HEK293 (cell line): ENCODE measurements around the gene KLHL20.

Experiments used
- CTCF ChIA-PET: fragments of 350-600 bp; formaldehyde crosslinking; extraction: SDS; loops from one replicate; lab custom pipeline; 2021; ENCODE audit warnings: antibody characterized with exemption; lab: Yijun Ruan, JAX
- POLR2A ChIA-PET: fragments of 300-600 bp; formaldehyde crosslinking; extraction: SDS; loops from one replicate; lab custom pipeline; 2020; ENCODE audit warnings: antibody characterized with exemption, inconsistent platforms; lab: Yijun Ruan, JAX
- H3K27ac ChIP-seq: fragments of 200-500 bp; sonication (Bioruptor generic); 2 replicates; pipeline ENCODE4 v1.5.1; 2014; ENCODE audit warnings: low read depth, low read length, control low read depth, inconsistent platforms; ENCODE audit errors: extremely low read depth
- H3K36me3 ChIP-seq, 2 experiments: fragments of 200-500 bp in 1 of 2; sonication (Bioruptor generic) in 1 of 2; 1 replicate in 1 of 2; 2 replicates in 1 of 2; pipeline ENCODE4 v1.5.1; 2014 to 2017; ENCODE audit warnings: inconsistent platforms in 2 of 2, low read length in 2 of 2; ENCODE audit not compliant: control insufficient read depth in 2 of 2, insufficient read depth in 1 of 2
- H3K4me1 ChIP-seq: fragments of 200-500 bp; sonication (Bioruptor generic); 2 replicates; pipeline ENCODE4 v1.5.1; 2014; ENCODE audit warnings: mild to moderate bottlenecking, low read length, inconsistent platforms; ENCODE audit not compliant: control insufficient read depth, insufficient read depth
- H3K4me3 ChIP-seq: 2 replicates; pipeline ENCODE4 v1.5.1; 2011; ENCODE audit warnings: low read depth, mild to moderate bottlenecking, control low read depth, low read length, moderate library complexity
- H3K9me3 ChIP-seq: fragments of 200-500 bp; sonication (Bioruptor generic); 2 replicates; pipeline ENCODE4 v1.5.1; 2014; ENCODE audit warnings: low read depth, low read length, inconsistent platforms; ENCODE audit not compliant: control insufficient read depth, insufficient read depth
- MZF1 ChIP-seq: fragments of 450-650 bp; formaldehyde crosslinking; IDR thresholded peaks from 2 replicates; pipeline ENCODE4 v1.5.1; 2017; ENCODE audit warnings: missing biosample characterization, missing genetic modification characterization, borderline replicate concordance
- OSR2 ChIP-seq: fragments of 450-650 bp; formaldehyde crosslinking; IDR thresholded peaks from 2 replicates; pipeline ENCODE4 v1.5.1; 2016; ENCODE audit warnings: missing biosample characterization, missing genetic modification characterization
- PRDM6 ChIP-seq: fragments of 450-650 bp; formaldehyde crosslinking; IDR thresholded peaks from 2 replicates; pipeline ENCODE4 v1.5.1; 2017; ENCODE audit warnings: missing biosample characterization, missing genetic modification characterization
- YY1 ChIP-seq: fragments of 450-650 bp; formaldehyde crosslinking; IDR thresholded peaks from 2 replicates; pipeline ENCODE4 v1.5.1; 2018; ENCODE audit warnings: missing biosample characterization, missing genetic modification characterization
- ZNF133 ChIP-seq: fragments of 450-650 bp; formaldehyde crosslinking; IDR thresholded peaks from 2 replicates; pipeline ENCODE4 v1.5.1; 2016; ENCODE audit warnings: missing biosample characterization, missing genetic modification characterization
- ZNF155 ChIP-seq: fragments of 450-650 bp; formaldehyde crosslinking; IDR thresholded peaks from 2 replicates; pipeline ENCODE4 v1.5.1; 2016; ENCODE audit warnings: missing biosample characterization, missing genetic modification characterization
- ZNF16 ChIP-seq: fragments of 450-650 bp; formaldehyde crosslinking; IDR thresholded peaks from 2 replicates; pipeline ENCODE4 v1.5.1; 2016; ENCODE audit warnings: low read depth, missing biosample characterization, missing genetic modification characterization
- ZNF175 ChIP-seq: fragments of 450-650 bp; formaldehyde crosslinking; IDR thresholded peaks from 2 replicates; pipeline ENCODE4 v1.5.1; 2016; ENCODE audit warnings: missing biosample characterization, missing genetic modification characterization
- ZNF202 ChIP-seq: fragments of 450-650 bp; formaldehyde crosslinking; IDR thresholded peaks from 2 replicates; pipeline ENCODE4 v1.5.1; 2016; ENCODE audit warnings: missing biosample characterization, missing genetic modification characterization, borderline replicate concordance
- ZNF341 ChIP-seq: fragments of 450-650 bp; formaldehyde crosslinking; IDR thresholded peaks from 2 replicates; pipeline ENCODE4; 2016; ENCODE audit warnings: low read depth, missing biosample characterization, missing genetic modification characterization
- ZNF423 ChIP-seq: fragments of 450-650 bp; formaldehyde crosslinking; IDR thresholded peaks from 2 replicates; pipeline ENCODE4 v1.5.1; 2016; ENCODE audit warnings: missing biosample characterization, missing genetic modification characterization
- ZNF426 ChIP-seq: fragments of 450-650 bp; formaldehyde crosslinking; IDR thresholded peaks from 2 replicates; pipeline ENCODE4 v1.5.1; 2017; ENCODE audit warnings: missing biosample characterization, missing genetic modification characterization, mild to moderate bottlenecking, inconsistent platforms, moderate library complexity
- ZNF449 ChIP-seq: fragments of 450-650 bp; formaldehyde crosslinking; IDR thresholded peaks from 2 replicates; pipeline ENCODE4 v1.5.1; 2017; ENCODE audit warnings: missing biosample characterization, mild to moderate bottlenecking, missing genetic modification characterization, moderate library complexity
- ZNF521 ChIP-seq: fragments of 450-650 bp; formaldehyde crosslinking; IDR thresholded peaks from 2 replicates; pipeline ENCODE4 v1.5.1; 2017; ENCODE audit warnings: missing biosample characterization, mild to moderate bottlenecking, missing genetic modification characterization
- ZNF560 ChIP-seq: fragments of 450-650 bp; formaldehyde crosslinking; IDR thresholded peaks from 2 replicates; pipeline ENCODE4 v1.5.1; 2017; ENCODE audit warnings: missing biosample characterization, missing genetic modification characterization, borderline replicate concordance
- ZNF623 ChIP-seq: fragments of 450-650 bp; formaldehyde crosslinking; IDR thresholded peaks from 2 replicates; pipeline ENCODE4 v1.5.1; 2016; ENCODE audit warnings: missing biosample characterization, missing genetic modification characterization
- ZNF660 ChIP-seq: fragments of 450-650 bp; IDR thresholded peaks from 2 replicates; pipeline ENCODE4 v1.5.1; 2018; ENCODE audit warnings: missing biosample characterization, mild to moderate bottlenecking, missing genetic modification characterization
- ZNF664 ChIP-seq: fragments of 450-650 bp; formaldehyde crosslinking; IDR thresholded peaks from 2 replicates; pipeline ENCODE4 v1.5.1; 2016; ENCODE audit warnings: missing biosample characterization, missing genetic modification characterization
- ZNF777 ChIP-seq: fragments of 450-650 bp; formaldehyde crosslinking; IDR thresholded peaks from 2 replicates; pipeline ENCODE4 v1.5.1; 2017; ENCODE audit warnings: missing biosample characterization, missing genetic modification characterization, borderline replicate concordance
- TF ChIP-seq, protein P1 (sequence below): fragments of 450-650 bp; formaldehyde crosslinking; IDR thresholded peaks from 2 replicates; pipeline ENCODE4 v1.5.1; 2016; ENCODE audit warnings: missing biosample characterization, missing genetic modification characterization, borderline replicate concordance
- TF ChIP-seq, protein P2 (sequence below): fragments of 450-650 bp; formaldehyde crosslinking; IDR thresholded peaks from 2 replicates; pipeline ENCODE4 v1.5.1; 2016; ENCODE audit warnings: missing biosample characterization, missing genetic modification characterization, low read depth
- TF ChIP-seq, protein P3 (sequence below): fragments of 450-650 bp; formaldehyde crosslinking; IDR thresholded peaks from 2 replicates; pipeline ENCODE4 v1.5.1; 2016; ENCODE audit warnings: missing biosample characterization, missing genetic modification characterization

KLHL20 gene

DNA sequence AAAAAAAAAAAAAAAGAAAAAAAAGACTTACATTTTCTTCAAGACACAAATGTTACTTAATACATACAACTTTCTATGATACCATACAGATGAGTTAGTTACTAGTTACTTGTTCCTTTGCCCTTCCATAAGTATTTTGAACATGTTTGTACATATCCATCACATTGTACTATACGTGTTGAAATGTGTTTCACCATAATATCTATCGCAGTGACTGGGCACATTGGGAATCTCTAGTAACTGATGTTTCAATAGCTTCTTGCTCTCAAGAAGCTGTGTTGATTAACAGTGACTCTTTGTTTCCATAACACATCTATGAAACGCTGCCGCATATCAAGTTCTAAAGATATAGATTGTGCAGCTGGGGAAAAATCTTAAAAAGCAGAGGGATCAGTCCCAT, 42.9 kb downstream of the KLHL20 start:
- ChIA-PET POLR2A (no interaction called here), CTCF (interaction anchor here (0.7 kb wide), 1 partner anchor 464 kb away, joined by 3 read pairs; no protein-coding TSS in a partner anchor)
- Histone ChIP-seq H3K9me3 (no peaks in the 10 kb centered on the region), H3K27ac (no peak overlapping the region), H3K36me3 (peaks cover 23 to 64% of the 10 kb centered on the region in 2 experiments), H3K4me1 (no peaks in the 10 kb centered on the region), H3K4me3 (no peak overlapping the region)
- TF ChIP-seq ZNF521 (tag by site-specific recombination): no peak
- no peak for TF ChIP-seq ZNF155
- TF ChIP-seq OSR2: no peak
- no peak for TF ChIP-seq ZNF426 (tag by site-specific recombination)
- TF ChIP-seq, protein P1, sequence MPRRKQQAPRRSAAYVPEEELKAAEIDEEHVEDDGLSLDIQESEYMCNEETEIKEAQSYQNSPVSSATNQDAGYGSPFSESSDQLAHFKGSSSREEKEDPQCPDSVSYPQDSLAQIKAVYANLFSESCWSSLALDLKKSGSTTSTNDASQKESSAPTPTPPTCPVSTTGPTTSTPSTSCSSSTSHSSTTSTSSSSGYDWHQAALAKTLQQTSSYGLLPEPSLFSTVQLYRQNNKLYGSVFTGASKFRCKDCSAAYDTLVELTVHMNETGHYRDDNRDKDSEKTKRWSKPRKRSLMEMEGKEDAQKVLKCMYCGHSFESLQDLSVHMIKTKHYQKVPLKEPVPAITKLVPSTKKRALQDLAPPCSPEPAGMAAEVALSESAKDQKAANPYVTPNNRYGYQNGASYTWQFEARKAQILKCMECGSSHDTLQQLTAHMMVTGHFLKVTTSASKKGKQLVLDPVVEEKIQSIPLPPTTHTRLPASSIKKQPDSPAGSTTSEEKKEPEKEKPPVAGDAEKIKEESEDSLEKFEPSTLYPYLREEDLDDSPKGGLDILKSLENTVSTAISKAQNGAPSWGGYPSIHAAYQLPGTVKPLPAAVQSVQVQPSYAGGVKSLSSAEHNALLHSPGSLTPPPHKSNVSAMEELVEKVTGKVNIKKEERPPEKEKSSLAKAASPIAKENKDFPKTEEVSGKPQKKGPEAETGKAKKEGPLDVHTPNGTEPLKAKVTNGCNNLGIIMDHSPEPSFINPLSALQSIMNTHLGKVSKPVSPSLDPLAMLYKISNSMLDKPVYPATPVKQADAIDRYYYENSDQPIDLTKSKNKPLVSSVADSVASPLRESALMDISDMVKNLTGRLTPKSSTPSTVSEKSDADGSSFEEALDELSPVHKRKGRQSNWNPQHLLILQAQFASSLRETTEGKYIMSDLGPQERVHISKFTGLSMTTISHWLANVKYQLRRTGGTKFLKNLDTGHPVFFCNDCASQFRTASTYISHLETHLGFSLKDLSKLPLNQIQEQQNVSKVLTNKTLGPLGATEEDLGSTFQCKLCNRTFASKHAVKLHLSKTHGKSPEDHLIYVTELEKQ (tag by site-specific recombination): no peak
- no peak for TF ChIP-seq ZNF423
- no peak for TF ChIP-seq ZNF133 (tag by site-specific recombination)
- no peak for TF ChIP-seq ZNF175 (tag by site-specific recombination)
- TF ChIP-seq MZF1 (tag by site-specific recombination): no peak
- no peak for TF ChIP-seq PRDM6 (tag by site-specific recombination)
- TF ChIP-seq ZNF16: no peak
- TF ChIP-seq ZNF202 (tag by site-specific recombination): no peak
- no peak for TF ChIP-seq ZNF777 (tag by site-specific recombination)
- no peak for TF ChIP-seq ZNF623 (tag by site-specific recombination)
- no peak for TF ChIP-seq ZNF664 (tag by site-specific recombination)

- Histone ChIP-seq H3K4me3 (no peak overlapping the region), H3K27ac (no peak overlapping the region), H3K36me3 (peaks cover 23 to 59% of the 10 kb centered on the region in 2 experiments), H3K4me1 (no peaks in the 10 kb centered on the region), H3K9me3 (no peaks in the 10 kb centered on the region)
- POLR2A ChIA-PET: no interaction called here
- TF ChIP-seq ZNF449: no peak
- TF ChIP-seq, protein P2, sequence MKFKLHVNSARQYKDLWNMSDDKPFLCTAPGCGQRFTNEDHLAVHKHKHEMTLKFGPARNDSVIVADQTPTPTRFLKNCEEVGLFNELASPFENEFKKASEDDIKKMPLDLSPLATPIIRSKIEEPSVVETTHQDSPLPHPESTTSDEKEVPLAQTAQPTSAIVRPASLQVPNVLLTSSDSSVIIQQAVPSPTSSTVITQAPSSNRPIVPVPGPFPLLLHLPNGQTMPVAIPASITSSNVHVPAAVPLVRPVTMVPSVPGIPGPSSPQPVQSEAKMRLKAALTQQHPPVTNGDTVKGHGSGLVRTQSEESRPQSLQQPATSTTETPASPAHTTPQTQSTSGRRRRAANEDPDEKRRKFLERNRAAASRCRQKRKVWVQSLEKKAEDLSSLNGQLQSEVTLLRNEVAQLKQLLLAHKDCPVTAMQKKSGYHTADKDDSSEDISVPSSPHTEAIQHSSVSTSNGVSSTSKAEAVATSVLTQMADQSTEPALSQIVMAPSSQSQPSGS (tag by site-specific recombination): peak; percentile 58
- TF ChIP-seq ZNF660 (tag by site-specific recombination): no peak
- TF ChIP-seq, protein P3, sequence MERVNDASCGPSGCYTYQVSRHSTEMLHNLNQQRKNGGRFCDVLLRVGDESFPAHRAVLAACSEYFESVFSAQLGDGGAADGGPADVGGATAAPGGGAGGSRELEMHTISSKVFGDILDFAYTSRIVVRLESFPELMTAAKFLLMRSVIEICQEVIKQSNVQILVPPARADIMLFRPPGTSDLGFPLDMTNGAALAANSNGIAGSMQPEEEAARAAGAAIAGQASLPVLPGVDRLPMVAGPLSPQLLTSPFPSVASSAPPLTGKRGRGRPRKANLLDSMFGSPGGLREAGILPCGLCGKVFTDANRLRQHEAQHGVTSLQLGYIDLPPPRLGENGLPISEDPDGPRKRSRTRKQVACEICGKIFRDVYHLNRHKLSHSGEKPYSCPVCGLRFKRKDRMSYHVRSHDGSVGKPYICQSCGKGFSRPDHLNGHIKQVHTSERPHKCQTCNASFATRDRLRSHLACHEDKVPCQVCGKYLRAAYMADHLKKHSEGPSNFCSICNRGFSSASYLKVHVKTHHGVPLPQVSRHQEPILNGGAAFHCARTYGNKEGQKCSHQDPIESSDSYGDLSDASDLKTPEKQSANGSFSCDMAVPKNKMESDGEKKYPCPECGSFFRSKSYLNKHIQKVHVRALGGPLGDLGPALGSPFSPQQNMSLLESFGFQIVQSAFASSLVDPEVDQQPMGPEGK: no peak
- TF ChIP-seq ZNF341: no peak
- no peak for TF ChIP-seq ZNF560
- TF ChIP-seq YY1: no peak
- TF ChIP-seq, all 188 proteins: peak for 1
- CTCF ChIA-PET: interaction anchor here (0.7 kb wide), 1 partner anchor 463 kb away, joined by 3 read pairs; no protein-coding TSS in a partner anchor
Measured at GRCh38 chr1:173758110-173758509, 43.3 kb downstream of the KLHL20 start.
